Epithelial cell of proximal tubule (primary cell): ENCODE data around the gene DLGAP5. TPM values are rescaled to one million over a fixed set of nuclear protein-coding genes. Genes with fewer than 3 reads are reported as not detected.

Experiments used
- DNase-seq: peaks from one replicate; pipeline ENCODE4 v3.0.0-alpha.2; 2011; ENCODE audit warnings: low read depth
- H3K4me3 ChIP-seq: 2 replicates; pipeline ENCODE4 v1.5.1; 2011; ENCODE audit warnings: low read depth, mild to moderate bottlenecking, low read length
- CTCF ChIP-seq: conservative IDR thresholded peaks from 2 replicates; pipeline ENCODE4 v1.5.1; 2012; ENCODE audit warnings: low read depth, mild to moderate bottlenecking, low read length
- total RNA-seq: library from RNA; depleted of rRNA; stranded (reverse); fragments of >200 nt; gene quantifications from 2 replicates; pipeline ENCODE4 v1.2.3, GENCODE V29; 2015

Gene DLGAP5
- total RNA-seq, 1 donor from 2014 or later, result 58.4 TPM

- no peak for DNase-seq
- no peak overlapping the region for H3K4me3 ChIP-seq
- no peak for TF ChIP-seq CTCF
Measured at GRCh38 chr14:55103971-55104954, 87.1 kb downstream of the DLGAP5 start.

- no peak for TF ChIP-seq CTCF
- peak; percentile 93 for DNase-seq
- H3K4me3 ChIP-seq, result peak overlapping the region; percentile 34
Measured at GRCh38 chr14:55103005-55103640, 88.3 kb downstream of the DLGAP5 start.

GRCh38 chr14:55102141-55102621 lies 89.2 kb downstream of the DLGAP5 start:
- no peak for TF ChIP-seq CTCF
- no peak overlapping the region for H3K4me3 ChIP-seq
- DNase-seq, result peak; percentile 76

- TF ChIP-seq CTCF, result no peak
- DNase-seq, result no peak
- no peak overlapping the region for H3K4me3 ChIP-seq
Measured at GRCh38 chr14:55101698-55102097, 89.7 kb downstream of the DLGAP5 start.

- DNase-seq, result no peak
- H3K4me3 ChIP-seq, result no peak overlapping the region
- TF ChIP-seq CTCF, result no peak
Measured at GRCh38 chr14:55099756-55100155, 91.6 kb downstream of the DLGAP5 start.

GRCh38 chr14:55098561-55098898 lies 92.9 kb downstream of the DLGAP5 start:
- H3K4me3 ChIP-seq, result no peak overlapping the region
- TF ChIP-seq CTCF, result no peak
- no peak for DNase-seq

Other genes starting within 250 kb of the DLGAP5 start
- 18.9 and 19.6 TPM in 2 replicates for gene WDHD1, start 164.5 kb downstream of the DLGAP5 start, total RNA-seq
- 11.9 and 13.0 TPM in 2 replicates for gene SOCS4, start 164.3 kb downstream of the DLGAP5 start, total RNA-seq
- gene MAPK1IP1L, start 139.9 kb downstream of the DLGAP5 start, total RNA-seq, result 70.9 and 178 TPM in 2 replicates
- 70.4 and 72.6 TPM in 2 replicates for gene LGALS3, start 62.3 kb downstream of the DLGAP5 start, total RNA-seq
- gene FBXO34, start 79.8 kb upstream of the DLGAP5 start, total RNA-seq, result 14.8 and 21.3 TPM in 2 replicates
- 5.0 and 5.1 TPM in 2 replicates for gene ATG14, start 220.2 kb upstream of the DLGAP5 start, total RNA-seq
- not detected in 2 replicates for gene TBPL2, start 249.0 kb upstream of the DLGAP5 start, total RNA-seq